ENCODE measurements around the gene KCNJ12.

DNA sequence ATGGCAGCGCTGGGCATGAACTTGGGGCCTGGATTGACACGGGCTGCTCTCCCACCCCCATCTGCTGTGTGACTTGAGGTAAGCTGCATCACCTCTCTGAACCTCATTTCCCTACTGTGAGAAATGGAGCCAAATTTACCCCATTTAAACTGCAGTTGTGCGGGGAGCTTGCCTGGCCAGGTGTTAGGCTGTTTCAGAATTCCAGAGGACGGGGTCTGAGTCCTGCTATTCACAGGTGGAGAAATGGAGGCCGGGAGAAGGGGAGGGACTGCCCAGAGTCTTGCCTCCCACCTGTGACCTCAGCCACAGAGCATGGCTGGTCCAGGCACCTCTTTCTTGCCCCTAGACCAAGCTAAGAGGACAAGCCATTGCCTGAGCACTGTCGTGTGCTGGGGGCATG, 12.8 kb downstream of the KCNJ12 start:
- TF ChIP-seq MXI1 (IDR thresholded peaks at IDR 0.05; ENCODE audit: borderline replicate concordance, low read depth, low read length) (no peak), RAD21 (IDR thresholded peaks at IDR 0.05; ENCODE audit: low read length) (no peak), FOS (IDR thresholded peaks at IDR 0.05; ENCODE audit: low read depth, low read length) (no peak)
- TF ChIP-seq, protein P1, sequence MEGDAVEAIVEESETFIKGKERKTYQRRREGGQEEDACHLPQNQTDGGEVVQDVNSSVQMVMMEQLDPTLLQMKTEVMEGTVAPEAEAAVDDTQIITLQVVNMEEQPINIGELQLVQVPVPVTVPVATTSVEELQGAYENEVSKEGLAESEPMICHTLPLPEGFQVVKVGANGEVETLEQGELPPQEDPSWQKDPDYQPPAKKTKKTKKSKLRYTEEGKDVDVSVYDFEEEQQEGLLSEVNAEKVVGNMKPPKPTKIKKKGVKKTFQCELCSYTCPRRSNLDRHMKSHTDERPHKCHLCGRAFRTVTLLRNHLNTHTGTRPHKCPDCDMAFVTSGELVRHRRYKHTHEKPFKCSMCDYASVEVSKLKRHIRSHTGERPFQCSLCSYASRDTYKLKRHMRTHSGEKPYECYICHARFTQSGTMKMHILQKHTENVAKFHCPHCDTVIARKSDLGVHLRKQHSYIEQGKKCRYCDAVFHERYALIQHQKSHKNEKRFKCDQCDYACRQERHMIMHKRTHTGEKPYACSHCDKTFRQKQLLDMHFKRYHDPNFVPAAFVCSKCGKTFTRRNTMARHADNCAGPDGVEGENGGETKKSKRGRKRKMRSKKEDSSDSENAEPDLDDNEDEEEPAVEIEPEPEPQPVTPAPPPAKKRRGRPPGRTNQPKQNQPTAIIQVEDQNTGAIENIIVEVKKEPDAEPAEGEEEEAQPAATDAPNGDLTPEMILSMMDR (conservative IDR thresholded peaks at IDR 0.05; ENCODE audit: low read depth, low read length): no peak
